HepG2 (cell line): ENCODE measurements around the gene CCND2. TPM values are rescaled to one million over a fixed set of nuclear protein-coding genes. Genes with fewer than 3 reads are reported as not detected.

Experiments used
- ATAC-seq: fragments of 200-7000 bp; cut with Tn5 transposase; 3 replicates; pipeline ENCODE4 v1.9.1; 2020; ENCODE audit warnings: mild to moderate bottlenecking, moderate library complexity
- BruUV-seq: library from RNA; stranded (reverse); fragments of 400-500 nt; replicated peaks from 2 replicates; lab custom pipeline; 2021; lab: Mats Ljungman, UMichigan
- CTCF ChIA-PET: fragments of 300-600 bp; formaldehyde crosslinking; extraction: SDS; loops from one replicate; lab custom pipeline; 2021; ENCODE audit warnings: low total read pairs, inconsistent platforms, low intra/inter-chr PET ratio; lab: Yijun Ruan, JAX
- POLR2A ChIA-PET: fragments of 350-600 bp; sonication (Branson Sonifier 250); formaldehyde crosslinking; loops from one replicate; lab custom pipeline; 2020; ENCODE audit warnings: antibody characterized with exemption, inconsistent platforms; lab: Yijun Ruan, JAX
- DNase-seq: peaks from one replicate; pipeline ENCODE4 v3.0.0-alpha.2; 2015; ENCODE audit warnings: low spot score
- FAIRE-seq: peaks from 3 replicates; lab custom pipeline; 2011; peaks lifted over from hg19 to GRCh38; lab: Jason Lieb, UNC
- H2AFZ ChIP-seq: one replicate; pipeline ENCODE4 v1.6.1; 2011; ENCODE audit warnings: low read length, inconsistent platforms
- H3K27ac ChIP-seq: fragments of 300-600 bp; 3 replicates; pipeline ENCODE4 v1.8.0; 2011; ENCODE audit warnings: mixed run types, mild to moderate bottlenecking, mixed read lengths, low read length, inconsistent platforms; ENCODE audit not compliant: insufficient read depth; ENCODE audit errors: extremely low read length
- H3K27me3 ChIP-seq, 2 experiments: fragments of 200-600 bp in 1 of 2; 2 replicates in 1 of 2; 3 replicates in 1 of 2; pipeline versions ENCODE4 v1.6.0 to v1.8.0; 2011; ENCODE audit warnings: low read length in 2 of 2, mild to moderate bottlenecking in 2 of 2, moderate library complexity in 2 of 2, inconsistent platforms in 1 of 2; ENCODE audit not compliant: insufficient read depth in 2 of 2, control insufficient read depth in 1 of 2
- H3K36me3 ChIP-seq, 2 experiments: fragments of 200-600 bp in 1 of 2; replicated peaks in 1 of 2; 2 replicates in 1 of 2; 3 replicates in 1 of 2; pipeline versions ENCODE4 v1.5.1 to v1.8.0; 2011; ENCODE audit warnings: low read length in 2 of 2, inconsistent platforms in 1 of 2; ENCODE audit not compliant: insufficient read depth in 2 of 2, control insufficient read depth in 1 of 2
- H3K4me1 ChIP-seq: 2 replicates; pipeline ENCODE4 v1.5.1; 2012; ENCODE audit warnings: low read length, inconsistent platforms; ENCODE audit not compliant: insufficient read depth
- H3K4me2 ChIP-seq: 2 replicates; pipeline ENCODE4 v1.6.0; 2011; ENCODE audit warnings: low read depth, low read length, inconsistent platforms
- H3K4me3 ChIP-seq, 3 experiments: fragments of 200-600 bp in 1 of 3; sonication (generic), shearing (Covaris generic) in 1 of 3; replicated peaks in 1 of 3; 2 replicates each; pipeline ENCODE4 v1.5.1; 2011 to 2016; ENCODE audit warnings: low read length in 3 of 3, inconsistent platforms in 2 of 3, low read depth in 2 of 3, mild to moderate bottlenecking in 2 of 3, control low read depth in 1 of 3, mixed read lengths in 1 of 3; ENCODE audit not compliant: insufficient read depth in 1 of 3
- H3K79me2 ChIP-seq: one replicate; pipeline ENCODE4 v1.6.1; 2011; ENCODE audit warnings: low read length, inconsistent platforms; ENCODE audit not compliant: insufficient read depth
- H3K9ac ChIP-seq: 2 replicates; pipeline ENCODE4 v1.6.0; 2011; ENCODE audit warnings: mild to moderate bottlenecking, low read depth, low read length, inconsistent platforms; ENCODE audit not compliant: insufficient read depth
- H3K9me3 ChIP-seq: 2 replicates; pipeline ENCODE4 v1.5.1; 2012; ENCODE audit warnings: mild to moderate bottlenecking, low read length
- H4K20me1 ChIP-seq: 2 replicates; pipeline ENCODE4 v1.6.0; 2011; ENCODE audit warnings: inconsistent platforms, mild to moderate bottlenecking, low read length, moderate library complexity; ENCODE audit not compliant: insufficient read depth
- FIP1L1 ChIP-seq: fragments of 200-400 bp; formaldehyde crosslinking; IDR thresholded peaks from 2 replicates; pipeline ENCODE4 v1.6.1; 2018; ENCODE audit warnings: low read depth, mild to moderate bottlenecking, low read length, moderate library complexity, borderline replicate concordance; ENCODE audit not compliant: insufficient read depth
- KDM2A ChIP-seq: sonication (generic); formaldehyde crosslinking; IDR thresholded peaks from 2 replicates; pipeline ENCODE4 v1.4.0; 2020; ENCODE audit warnings: low read depth, missing genetic modification reagents, borderline replicate concordance
- KMT2A ChIP-seq: sonication (generic); formaldehyde crosslinking; IDR thresholded peaks from 2 replicates; pipeline ENCODE4 v1.4.0; 2020; ENCODE audit warnings: missing genetic modification reagents
- POLR2G ChIP-seq: fragments of 200-400 bp; formaldehyde crosslinking; IDR thresholded peaks from 2 replicates; pipeline ENCODE4 v1.6.1; 2018; ENCODE audit warnings: mild to moderate bottlenecking, low read depth, low read length, moderate library complexity
- ZNF234 ChIP-seq: sonication (generic); formaldehyde crosslinking; conservative IDR thresholded peaks from 2 replicates; pipeline ENCODE4 v1.5.1; 2020; ENCODE audit warnings: mild to moderate bottlenecking, missing genetic modification reagents
- ZNF30 ChIP-seq: sonication (generic); formaldehyde crosslinking; IDR thresholded peaks from 2 replicates; pipeline ENCODE4 v1.5.0; 2020; ENCODE audit warnings: mild to moderate bottlenecking, missing genetic modification reagents
- ZNF563 ChIP-seq: sonication (generic); formaldehyde crosslinking; IDR thresholded peaks from 2 replicates; pipeline ENCODE4 v1.8.0; 2022; ENCODE audit warnings: mild to moderate bottlenecking, moderate library complexity, missing genetic modification reagents
- ZNF619 ChIP-seq: sonication (generic); formaldehyde crosslinking; IDR thresholded peaks from 2 replicates; pipeline ENCODE4 v1.4.0; 2020; ENCODE audit warnings: mild to moderate bottlenecking, missing genetic modification reagents
- ZNF7 ChIP-seq: IDR thresholded peaks from 2 replicates; pipeline ENCODE4 v1.6.1; 2016; ENCODE audit warnings: missing biosample characterization, missing genetic modification reagents
- ZNF790 ChIP-seq: sonication (generic); formaldehyde crosslinking; IDR thresholded peaks from 2 replicates; pipeline ENCODE4 v1.8.0; 2022; ENCODE audit warnings: missing genetic modification reagents, mild to moderate bottlenecking, borderline replicate concordance
- WGBS: methylation state at CpG from one replicate; pipeline ENCODE4 v1.1.6; 2017; ENCODE audit warnings: low lambda C conversion rate; 5-methylcytosine and 5-hydroxymethylcytosine counted together
- in situ Hi-C: cut with HindIII; loops from 2 replicates; pipeline ENCODE4 v1.10.0; 2017; ENCODE audit warnings: low pct_unique_long_range_greater_than_20kb; ENCODE audit not compliant: extremely low pct_ligation_motif_present
- intact Hi-C: fragments of 100-400 bp; cut with micrococcal nuclease; formaldehyde crosslinking; loops from one replicate; pipeline ENCODE4 v1.10.0; 2022; ENCODE audit not compliant: unreplicated experiment
- polyA plus RNA-seq, 8 experiments: library from polyadenylated mRNA; depleted of rRNA in 3 of 8; stranded (reverse) in 7 of 8; unstranded in 1 of 8; fragments of >200 nt; fragmentation: Illumina TruSeq in 4 of 8; extraction: Trizol in 4 of 8; gene quantifications; 2 replicates each; pipeline versions ENCODE4 v1.2.1 to v1.2.3, GENCODE V29; 2011 to 2016; ENCODE audit warnings: low read depth in 4 of 8, missing spikeins in 1 of 8, mixed read lengths in 1 of 8; ENCODE audit not compliant: insufficient read depth in 1 of 8
- total RNA-seq, 5 experiments: library from RNA; depleted of rRNA; stranded (reverse); fragments of >200 nt; fragmentation: Illumina TruSeq; extraction: Trizol; gene quantifications; 2 replicates each; pipeline ENCODE4 v1.2.3, GENCODE V29; 2016; ENCODE audit warnings: low read depth in 1 of 5
- TF ChIP-seq, protein P1 (sequence below): sonication (generic); formaldehyde crosslinking; IDR thresholded peaks from 2 replicates; pipeline ENCODE4 v1.4.0; 2020; ENCODE audit warnings: mild to moderate bottlenecking, missing genetic modification reagents
- TF ChIP-seq, protein P2 (sequence below): sonication (generic); formaldehyde crosslinking; IDR thresholded peaks from 2 replicates; pipeline ENCODE4 v1.8.1; 2023; ENCODE audit warnings: mild to moderate bottlenecking, missing genetic modification reagents
- TF ChIP-seq, protein P3 (sequence below): conservative IDR thresholded peaks from 2 replicates; pipeline ENCODE4 v1.6.1; 2018; ENCODE audit warnings: missing genetic modification reagents

Gene CCND2
- total and polyA plus RNA-seq, 2 of the 13 experiments (the other 11 are each of a cell fraction or from before 2014, with no cell fraction given) = 0.61 to 1.4 TPM

DNA sequence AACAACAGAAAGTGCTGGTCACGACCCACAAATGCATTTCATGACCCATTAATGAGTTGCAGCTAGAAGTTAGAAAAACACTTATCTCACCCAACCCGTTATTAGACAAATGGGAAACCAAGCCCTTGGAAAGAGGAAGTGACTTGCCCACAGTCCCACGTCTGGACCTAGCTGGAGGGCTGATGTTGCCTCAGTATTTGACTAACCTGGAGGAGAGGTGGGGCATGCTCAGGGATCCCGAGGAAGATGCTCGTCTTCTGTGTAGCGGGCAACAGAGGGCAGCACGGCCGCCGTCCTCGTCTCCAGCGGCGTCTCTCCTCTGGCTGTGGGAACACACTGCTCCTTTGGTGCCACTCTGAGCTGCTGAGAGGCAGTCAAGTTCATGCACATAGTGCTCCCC is 12.7 kb downstream of the CCND2 start:
- POLR2A ChIA-PET = no interaction called here
- Histone ChIP-seq H2AFZ (no peak overlapping the region), H3K4me2 (no peak overlapping the region), H3K27me3 (peaks cover 6 to 63% of the 10 kb centered on the region in 2 experiments), H3K27ac (no peak overlapping the region), H3K79me2 (no peaks in the 10 kb centered on the region), H3K9me3 (no peaks in the 10 kb centered on the region), H3K4me1 (no peaks in the 10 kb centered on the region), H3K4me3 (no peak overlapping the region), H3K9ac (no peak overlapping the region), H4K20me1 (no peaks in the 10 kb centered on the region), H3K36me3 (no peaks in the 10 kb centered on the region)
- no TSS peak for BruUV-seq
- in situ Hi-C loops (no loop called here), intact Hi-C loops (no loop called here)
- TF ChIP-seq ZNF563 (CRISPR knock-in tag) (no peak), FIP1L1 (no peak), POLR2G (no peak), KMT2A (CRISPR knock-in tag) (no peak), ZNF7 (CRISPR knock-in tag) (no peak)
- TF ChIP-seq, protein P1, sequence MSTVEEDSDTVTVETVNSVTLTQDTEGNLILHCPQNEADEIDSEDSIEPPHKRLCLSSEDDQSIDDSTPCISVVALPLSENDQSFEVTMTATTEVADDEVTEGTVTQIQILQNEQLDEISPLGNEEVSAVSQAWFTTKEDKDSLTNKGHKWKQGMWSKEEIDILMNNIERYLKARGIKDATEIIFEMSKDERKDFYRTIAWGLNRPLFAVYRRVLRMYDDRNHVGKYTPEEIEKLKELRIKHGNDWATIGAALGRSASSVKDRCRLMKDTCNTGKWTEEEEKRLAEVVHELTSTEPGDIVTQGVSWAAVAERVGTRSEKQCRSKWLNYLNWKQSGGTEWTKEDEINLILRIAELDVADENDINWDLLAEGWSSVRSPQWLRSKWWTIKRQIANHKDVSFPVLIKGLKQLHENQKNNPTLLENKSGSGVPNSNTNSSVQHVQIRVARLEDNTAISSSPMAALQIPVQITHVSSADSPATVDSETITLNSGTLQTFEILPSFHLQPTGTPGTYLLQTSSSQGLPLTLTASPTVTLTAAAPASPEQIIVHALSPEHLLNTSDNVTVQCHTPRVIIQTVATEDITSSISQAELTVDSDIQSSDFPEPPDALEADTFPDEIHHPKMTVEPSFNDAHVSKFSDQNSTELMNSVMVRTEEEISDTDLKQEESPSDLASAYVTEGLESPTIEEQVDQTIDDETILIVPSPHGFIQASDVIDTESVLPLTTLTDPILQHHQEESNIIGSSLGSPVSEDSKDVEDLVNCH (CRISPR knock-in tag) = no peak
- peak; percentile 38; the same call in 2 of the 3 replicates for ATAC-seq
- CTCF ChIA-PET = no interaction called here
- no peak for DNase-seq
- 35% methylated on average over 9 of the region's 12 CpGs for WGBS
- no peak for FAIRE-seq

DNA sequence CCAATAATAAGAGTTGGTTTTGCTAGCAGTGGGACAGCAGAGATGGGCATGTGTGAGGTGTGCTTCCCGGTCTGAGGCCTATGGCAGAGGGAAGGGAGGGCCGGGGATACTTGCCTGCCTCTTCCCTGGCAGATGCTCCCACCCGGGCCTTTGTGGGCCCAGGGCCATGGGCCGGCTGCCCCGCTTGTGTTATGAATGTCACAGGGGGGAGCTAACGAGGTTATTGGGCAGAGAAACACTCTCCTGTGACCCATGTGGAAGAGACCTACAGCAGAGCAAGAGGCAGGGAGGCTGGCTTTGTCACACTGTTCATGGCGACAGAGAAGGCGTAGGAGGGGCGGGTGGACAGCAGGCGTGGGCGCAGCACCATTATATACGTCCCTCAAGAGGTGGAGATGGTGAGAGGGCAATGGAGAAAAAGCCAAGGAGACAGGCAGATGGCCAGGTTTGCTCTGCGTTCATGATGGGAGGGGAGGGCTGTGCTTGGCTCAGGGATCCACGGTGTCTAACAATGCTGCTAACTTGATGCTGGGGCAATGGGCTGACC is 13.3 kb downstream of the CCND2 start:
- no peak overlapping the region for H3K4me2 ChIP-seq
- H3K79me2 ChIP-seq = no peaks in the 10 kb centered on the region
- no peak overlapping the region for H3K9ac ChIP-seq
- no peaks in the 10 kb centered on the region for H3K36me3 ChIP-seq
- no peaks in the 10 kb centered on the region for H4K20me1 ChIP-seq
- DNase-seq (no peak), FAIRE-seq (no peak), ATAC-seq (no peak)
- in situ Hi-C loops = no loop called here
- no TSS peak for BruUV-seq
- intact Hi-C loops = no loop called here
- CTCF ChIA-PET = no interaction called here
- POLR2A ChIA-PET = no interaction called here
- no peak overlapping the region for H2AFZ ChIP-seq
- H3K27ac ChIP-seq = no peak overlapping the region
- H3K9me3 ChIP-seq = no peaks in the 10 kb centered on the region
- WGBS = 44% methylated on average over 12 of the region's 14 CpGs
- H3K27me3 ChIP-seq = peaks cover 5 to 64% of the 10 kb centered on the region in 2 experiments
- H3K4me3 ChIP-seq = no peak overlapping the region
- no peaks in the 10 kb centered on the region for H3K4me1 ChIP-seq
- TF ChIP-seq ZNF619 = no peak
- TF ChIP-seq ZNF30 = no peak
- TF ChIP-seq ZNF790 (CRISPR knock-in tag) = no peak
- TF ChIP-seq KDM2A (CRISPR knock-in tag) = no peak
- TF ChIP-seq, protein P2, sequence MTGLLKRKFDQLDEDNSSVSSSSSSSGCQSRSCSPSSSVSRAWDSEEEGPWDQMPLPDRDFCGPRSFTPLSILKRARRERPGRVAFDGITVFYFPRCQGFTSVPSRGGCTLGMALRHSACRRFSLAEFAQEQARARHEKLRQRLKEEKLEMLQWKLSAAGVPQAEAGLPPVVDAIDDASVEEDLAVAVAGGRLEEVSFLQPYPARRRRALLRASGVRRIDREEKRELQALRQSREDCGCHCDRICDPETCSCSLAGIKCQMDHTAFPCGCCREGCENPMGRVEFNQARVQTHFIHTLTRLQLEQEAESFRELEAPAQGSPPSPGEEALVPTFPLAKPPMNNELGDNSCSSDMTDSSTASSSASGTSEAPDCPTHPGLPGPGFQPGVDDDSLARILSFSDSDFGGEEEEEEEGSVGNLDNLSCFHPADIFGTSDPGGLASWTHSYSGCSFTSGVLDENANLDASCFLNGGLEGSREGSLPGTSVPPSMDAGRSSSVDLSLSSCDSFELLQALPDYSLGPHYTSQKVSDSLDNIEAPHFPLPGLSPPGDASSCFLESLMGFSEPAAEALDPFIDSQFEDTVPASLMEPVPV (CRISPR knock-in tag) = no peak
- TF ChIP-seq, protein P3, sequence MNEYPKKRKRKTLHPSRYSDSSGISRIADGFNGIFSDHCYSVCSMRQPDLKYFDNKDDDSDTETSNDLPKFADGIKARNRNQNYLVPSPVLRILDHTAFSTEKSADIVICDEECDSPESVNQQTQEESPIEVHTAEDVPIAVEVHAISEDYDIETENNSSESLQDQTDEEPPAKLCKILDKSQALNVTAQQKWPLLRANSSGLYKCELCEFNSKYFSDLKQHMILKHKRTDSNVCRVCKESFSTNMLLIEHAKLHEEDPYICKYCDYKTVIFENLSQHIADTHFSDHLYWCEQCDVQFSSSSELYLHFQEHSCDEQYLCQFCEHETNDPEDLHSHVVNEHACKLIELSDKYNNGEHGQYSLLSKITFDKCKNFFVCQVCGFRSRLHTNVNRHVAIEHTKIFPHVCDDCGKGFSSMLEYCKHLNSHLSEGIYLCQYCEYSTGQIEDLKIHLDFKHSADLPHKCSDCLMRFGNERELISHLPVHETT (CRISPR knock-in tag) = no peak
- no peak for TF ChIP-seq ZNF234
